ENCODE data around the gene HELLS.

Gene HELLS

DNA sequence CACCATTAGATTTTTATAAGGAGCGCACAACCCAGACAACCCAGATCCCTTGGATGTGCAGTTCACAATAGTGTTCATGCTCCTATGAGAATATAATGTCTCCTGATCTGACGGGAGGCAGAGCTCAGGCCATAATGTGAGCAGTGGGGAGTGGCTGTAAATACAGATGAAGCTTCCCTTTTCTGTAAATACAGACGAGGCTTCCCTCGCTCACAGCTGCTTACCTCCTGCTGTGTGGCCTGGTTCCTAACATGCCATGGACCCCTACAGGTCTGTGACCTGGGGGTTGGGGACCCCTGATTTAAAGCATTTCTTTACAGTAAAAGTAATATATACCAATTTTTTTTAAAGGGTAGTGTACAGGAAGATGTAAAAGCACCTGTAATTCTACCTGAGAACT is 33.2 kb downstream of the HELLS start:
- Histone ChIP-seq H2AK5ac (ENCODE audit: low read length) (no peak overlapping the region), H3K36me3 (ENCODE audit: control insufficient read depth in 1 of 2, insufficient read depth in 2 of 2, low read length in 2 of 2) (peaks cover 6 to 13% of the 10 kb centered on the region in 2 experiments), H4K8ac (ENCODE audit: low read depth, low read length) (no peak overlapping the region), H4K91ac (ENCODE audit: low read depth, low read length) (no peak overlapping the region), H3K9me3 (ENCODE audit: insufficient read depth, low read depth, low read length) (no peaks in the 10 kb centered on the region), H4K12ac (ENCODE audit: low read depth, low read length) (no peak overlapping the region), H3K4me2 (ENCODE audit: low read length) (no peak overlapping the region), H3K4me3 (ENCODE audit: low read depth, low read length) (no peak overlapping the region), H3K79me2 (ENCODE audit: control insufficient read depth, insufficient read depth, low read length, poor library complexity) (no peaks in the 10 kb centered on the region), H2BK120ac (ENCODE audit: insufficient read depth, low read length, poor library complexity) (no peak overlapping the region), H3K14ac (ENCODE audit: low read length) (no peak overlapping the region), H3K4ac (ENCODE audit: low read depth, low read length) (no peak overlapping the region), H3K9ac (ENCODE audit: low read length) (no peak overlapping the region), H3K18ac (ENCODE audit: low read length) (no peak overlapping the region), H2BK5ac (ENCODE audit: low read depth, low read length, poor library complexity) (no peak overlapping the region), H3K79me1 (ENCODE audit: low read length) (no peaks in the 10 kb centered on the region), H3K4me1 (ENCODE audit: control insufficient read depth in 1 of 2, insufficient read depth in 2 of 2, low read length in 2 of 2) (no peaks in the 10 kb centered on the region), H3K27ac (ENCODE audit: low read depth, low read length) (no peak overlapping the region), H2BK12ac (ENCODE audit: low read length) (no peak overlapping the region), H3K27me3 (ENCODE audit: insufficient read depth, low read length) (no peaks in the 10 kb centered on the region), H2AFZ (ENCODE audit: insufficient read depth, low read length, poor library complexity) (no peak overlapping the region), H3K23ac (ENCODE audit: low read length) (no peak overlapping the region)
- no CpG with 5 or more reads among the region's 4 CpGs for whole genome bisulfite sequencing (ENCODE audit: extremely low coverage, insufficient coverage, insufficient read length)
- DNase-seq, result no peak

DNA sequence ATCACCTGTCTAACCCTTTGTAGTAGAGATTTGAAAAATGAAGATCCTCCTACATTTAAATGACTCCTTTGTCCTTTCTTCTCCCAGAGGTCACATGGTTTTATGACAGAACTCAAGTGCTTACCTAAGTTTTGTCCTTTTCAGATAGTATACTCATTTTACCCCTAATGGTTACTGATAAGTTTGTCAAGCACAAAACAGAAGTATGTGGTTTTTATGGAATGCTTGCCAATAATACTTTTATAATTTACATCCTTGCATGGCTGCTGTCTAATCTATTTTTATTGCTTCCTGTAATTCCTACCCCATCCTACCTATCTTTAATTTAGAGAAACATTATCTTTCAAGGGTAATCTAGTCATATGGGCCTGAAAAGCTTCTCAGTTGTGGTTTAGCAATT is 37.5 kb downstream of the HELLS start:
- no peak overlapping the region for H3K18ac ChIP-seq (ENCODE audit: low read length)
- no peak overlapping the region for H3K14ac ChIP-seq (ENCODE audit: low read length)
- no peak overlapping the region for H4K91ac ChIP-seq (ENCODE audit: low read depth, low read length)
- no peak overlapping the region for H4K8ac ChIP-seq (ENCODE audit: low read depth, low read length)
- no peak overlapping the region for H2AK5ac ChIP-seq (ENCODE audit: low read length)
- no peak overlapping the region for H2BK5ac ChIP-seq (ENCODE audit: low read depth, low read length, poor library complexity)
- H3K79me1 ChIP-seq (ENCODE audit: low read length), result no peaks in the 10 kb centered on the region
- no peak overlapping the region for H2BK120ac ChIP-seq (ENCODE audit: insufficient read depth, low read length, poor library complexity)
- H3K27ac ChIP-seq (ENCODE audit: low read depth, low read length), result no peak overlapping the region
- H3K79me2 ChIP-seq (ENCODE audit: control insufficient read depth, insufficient read depth, low read length, poor library complexity), result no peaks in the 10 kb centered on the region
- no peak overlapping the region for H2BK12ac ChIP-seq (ENCODE audit: low read length)
- no peak overlapping the region for H3K4me3 ChIP-seq (ENCODE audit: low read depth, low read length)
- H3K23ac ChIP-seq (ENCODE audit: low read length), result no peak overlapping the region
- H3K9me3 ChIP-seq (ENCODE audit: insufficient read depth, low read depth, low read length), result no peaks in the 10 kb centered on the region
- no peaks in the 10 kb centered on the region for H3K4me1 ChIP-seq (ENCODE audit: control insufficient read depth in 1 of 2, insufficient read depth in 2 of 2, low read length in 2 of 2)
- H3K36me3 ChIP-seq (ENCODE audit: control insufficient read depth in 1 of 2, insufficient read depth in 2 of 2, low read length in 2 of 2), result peaks cover 4 to 10% of the 10 kb centered on the region in 2 experiments
- H2AFZ ChIP-seq (ENCODE audit: insufficient read depth, low read length, poor library complexity), result no peak overlapping the region
- H4K12ac ChIP-seq (ENCODE audit: low read depth, low read length), result no peak overlapping the region
- H3K4ac ChIP-seq (ENCODE audit: low read depth, low read length), result no peak overlapping the region
- H3K27me3 ChIP-seq (ENCODE audit: insufficient read depth, low read length), result no peaks in the 10 kb centered on the region
- no peak for DNase-seq
- H3K9ac ChIP-seq (ENCODE audit: low read length), result no peak overlapping the region
- no peak overlapping the region for H3K4me2 ChIP-seq (ENCODE audit: low read length)

DNA sequence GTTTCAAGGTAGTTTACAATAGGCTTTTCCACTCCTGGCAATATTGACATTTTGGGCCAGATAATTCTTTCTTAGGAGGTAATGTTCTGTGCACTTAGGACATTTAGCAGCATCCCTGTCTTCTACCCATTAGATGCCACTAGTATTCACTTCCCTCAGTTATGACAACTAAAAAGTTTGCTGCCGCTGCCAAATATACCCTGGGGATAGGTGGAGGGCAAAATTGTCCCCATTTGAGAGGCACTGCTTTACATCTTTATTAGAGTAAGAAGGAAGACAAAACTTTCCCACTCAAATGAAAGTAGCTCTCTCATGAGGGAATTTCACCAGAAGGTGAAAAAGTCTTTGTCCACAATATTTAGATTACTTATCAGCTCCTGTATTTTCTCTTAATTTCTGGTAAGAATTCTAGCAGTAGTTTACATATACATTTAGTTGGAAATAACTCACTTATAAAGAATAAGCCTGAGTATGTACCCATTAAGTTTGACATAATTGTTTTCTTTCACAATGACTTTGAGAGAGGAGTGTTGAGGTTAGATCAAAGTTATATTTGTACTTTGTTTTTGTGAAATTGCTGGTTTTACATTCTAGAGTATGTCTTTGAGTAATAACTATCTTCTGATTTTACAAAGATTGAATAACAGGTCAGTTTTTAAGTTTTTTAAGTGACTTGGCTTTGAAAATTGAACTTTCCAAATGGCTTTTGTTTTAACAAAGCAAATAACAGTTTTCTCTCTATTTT is 46.0 kb downstream of the HELLS start:
- H3K79me1 ChIP-seq (ENCODE audit: low read length), result no peaks in the 10 kb centered on the region
- H3K4me2 ChIP-seq (ENCODE audit: low read length), result no peak overlapping the region
- H3K14ac ChIP-seq (ENCODE audit: low read length), result no peak overlapping the region
- H3K4ac ChIP-seq (ENCODE audit: low read depth, low read length), result no peak overlapping the region
- H4K91ac ChIP-seq (ENCODE audit: low read depth, low read length), result no peak overlapping the region
- H3K9me3 ChIP-seq (ENCODE audit: insufficient read depth, low read depth, low read length), result no peaks in the 10 kb centered on the region
- H4K8ac ChIP-seq (ENCODE audit: low read depth, low read length), result no peak overlapping the region
- no peak overlapping the region for H3K4me3 ChIP-seq (ENCODE audit: low read depth, low read length)
- no peak overlapping the region for H2BK120ac ChIP-seq (ENCODE audit: insufficient read depth, low read length, poor library complexity)
- H3K27me3 ChIP-seq (ENCODE audit: insufficient read depth, low read length), result no peaks in the 10 kb centered on the region
- no peaks in the 10 kb centered on the region for H3K4me1 ChIP-seq (ENCODE audit: control insufficient read depth in 1 of 2, insufficient read depth in 2 of 2, low read length in 2 of 2)
- peaks cover 9 to 16% of the 10 kb centered on the region in 2 experiments for H3K36me3 ChIP-seq (ENCODE audit: control insufficient read depth in 1 of 2, insufficient read depth in 2 of 2, low read length in 2 of 2)
- H3K23ac ChIP-seq (ENCODE audit: low read length), result no peak overlapping the region
- no CpG with 5 or more reads among the region's 1 CpG for WGBS (ENCODE audit: extremely low coverage, insufficient coverage, insufficient read length)
- no peak overlapping the region for H3K18ac ChIP-seq (ENCODE audit: low read length)
- no peak overlapping the region for H4K12ac ChIP-seq (ENCODE audit: low read depth, low read length)
- H2BK5ac ChIP-seq (ENCODE audit: low read depth, low read length, poor library complexity), result no peak overlapping the region
- H2AK5ac ChIP-seq (ENCODE audit: low read length), result no peak overlapping the region
- H3K27ac ChIP-seq (ENCODE audit: low read depth, low read length), result no peak overlapping the region
- H3K79me2 ChIP-seq (ENCODE audit: control insufficient read depth, insufficient read depth, low read length, poor library complexity), result no peaks in the 10 kb centered on the region
- DNase-seq, result no peak
- H2AFZ ChIP-seq (ENCODE audit: insufficient read depth, low read length, poor library complexity), result no peak overlapping the region
- no peak overlapping the region for H2BK12ac ChIP-seq (ENCODE audit: low read length)
- H3K9ac ChIP-seq (ENCODE audit: low read length), result no peak overlapping the region

DNA sequence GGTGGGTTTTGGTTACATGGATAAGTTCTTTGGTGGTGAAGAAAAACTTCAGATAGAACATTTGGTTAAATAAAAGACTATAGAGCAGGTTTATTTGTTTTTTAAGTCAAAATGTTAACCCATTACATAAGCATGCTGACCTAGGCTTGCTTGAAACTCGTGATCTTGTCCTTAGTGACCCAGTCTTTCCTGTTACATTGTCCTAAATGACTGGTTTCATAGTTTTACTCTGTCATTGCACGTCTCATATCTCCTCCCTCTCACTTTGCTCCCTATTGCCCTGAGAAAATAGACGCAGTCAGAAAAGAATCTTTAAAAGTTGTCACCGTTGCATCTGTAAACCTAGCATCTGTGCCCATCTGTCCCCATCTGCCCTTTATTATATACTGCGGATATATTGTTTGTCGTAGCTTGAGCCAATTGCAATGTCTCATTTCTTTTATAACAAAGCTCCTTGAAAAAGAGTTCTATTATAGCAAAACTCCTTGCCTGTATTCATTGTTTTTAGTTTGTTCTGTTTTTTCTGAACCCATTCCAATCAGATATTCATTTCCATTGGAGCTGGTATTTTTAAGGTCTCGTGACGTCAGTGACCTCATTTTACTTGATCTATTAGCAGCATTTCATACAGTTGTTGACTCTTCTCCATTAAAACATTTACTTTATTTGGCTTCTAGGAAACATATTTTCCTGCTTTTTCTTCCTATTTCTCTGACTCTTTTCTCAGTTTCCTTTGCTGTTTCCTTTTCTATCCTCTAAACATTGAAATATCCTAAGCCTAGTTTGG is 57.3 kb downstream of the HELLS start:
- H4K8ac ChIP-seq (ENCODE audit: low read depth, low read length), result no peak overlapping the region
- H3K23ac ChIP-seq (ENCODE audit: low read length), result no peak overlapping the region
- H3K27me3 ChIP-seq (ENCODE audit: insufficient read depth, low read length), result no peaks in the 10 kb centered on the region
- H3K27ac ChIP-seq (ENCODE audit: low read depth, low read length), result no peak overlapping the region
- H2BK12ac ChIP-seq (ENCODE audit: low read length), result no peak overlapping the region
- no peaks in the 10 kb centered on the region for H3K79me1 ChIP-seq (ENCODE audit: low read length)
- no CpG with 5 or more reads among the region's 8 CpGs for WGBS (ENCODE audit: extremely low coverage, insufficient coverage, insufficient read length)
- H2BK5ac ChIP-seq (ENCODE audit: low read depth, low read length, poor library complexity), result no peak overlapping the region
- H3K79me2 ChIP-seq (ENCODE audit: control insufficient read depth, insufficient read depth, low read length, poor library complexity), result no peaks in the 10 kb centered on the region
- no peak overlapping the region for H3K18ac ChIP-seq (ENCODE audit: low read length)
- no peak overlapping the region for H2BK120ac ChIP-seq (ENCODE audit: insufficient read depth, low read length, poor library complexity)
- H4K12ac ChIP-seq (ENCODE audit: low read depth, low read length), result no peak overlapping the region
- no peak overlapping the region for H2AK5ac ChIP-seq (ENCODE audit: low read length)
- no peak overlapping the region for H3K14ac ChIP-seq (ENCODE audit: low read length)
- H3K4me3 ChIP-seq (ENCODE audit: low read depth, low read length), result no peak overlapping the region
- no peak overlapping the region for H2AFZ ChIP-seq (ENCODE audit: insufficient read depth, low read length, poor library complexity)
- H3K4ac ChIP-seq (ENCODE audit: low read depth, low read length), result no peak overlapping the region
- H3K9me3 ChIP-seq (ENCODE audit: insufficient read depth, low read depth, low read length), result no peaks in the 10 kb centered on the region
- H3K36me3 ChIP-seq (ENCODE audit: control insufficient read depth in 1 of 2, insufficient read depth in 2 of 2, low read length in 2 of 2), result peaks cover 5 to 10% of the 10 kb centered on the region in 2 experiments
- no peaks in the 10 kb centered on the region for H3K4me1 ChIP-seq (ENCODE audit: control insufficient read depth in 1 of 2, insufficient read depth in 2 of 2, low read length in 2 of 2)
- H4K91ac ChIP-seq (ENCODE audit: low read depth, low read length), result no peak overlapping the region
- DNase-seq, result no peak
- H3K4me2 ChIP-seq (ENCODE audit: low read length), result no peak overlapping the region
- no peak overlapping the region for H3K9ac ChIP-seq (ENCODE audit: low read length)
